Stimulated activated CD8-positive, alpha-beta memory T cell treated with anti-CD3 and anti-CD28 coated beads, Interleukin-7, amount 100 ng/mL, for 24 hours (primary cell): ENCODE results near the gene G0S2.

Experiments used
- DNase-seq: peaks from one replicate; pipeline ENCODE4 v3.0.0-alpha.2; 2020; ENCODE audit warnings: low read depth

G0S2 gene

GRCh38 chr1:209674957-209675564 lies at the start of gene G0S2:
TSS of gene G0S2 (plus strand) at chr1:209675412. CDS start at chr1:209675685, 273 bp downstream.
- DNase-seq, result no peak

DNA sequence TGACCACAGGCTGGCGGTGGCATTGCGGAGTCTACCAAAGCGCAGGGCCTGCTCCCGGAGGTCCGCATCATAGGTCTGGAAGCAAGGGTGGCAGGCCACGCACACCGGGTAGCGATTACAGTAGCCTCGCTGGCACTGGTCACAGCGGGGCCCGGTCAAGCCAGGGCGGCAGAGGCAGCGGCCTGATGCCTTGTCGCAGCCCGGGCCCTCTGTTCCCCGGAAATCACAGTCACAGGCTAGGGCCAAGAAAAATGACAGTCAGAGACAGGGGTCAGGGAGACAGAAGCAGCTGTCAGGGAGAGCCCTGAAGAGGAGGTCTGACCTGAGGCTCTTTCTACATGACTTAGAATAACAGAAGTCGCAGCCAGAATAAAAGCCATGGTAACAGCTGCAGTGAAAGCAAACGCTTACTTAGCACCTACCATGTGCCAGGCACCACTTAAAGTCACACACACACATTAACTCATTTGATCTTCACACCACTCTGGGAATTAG lies 49.4 kb upstream of the G0S2 start:
- no peak for DNase-seq

DNA sequence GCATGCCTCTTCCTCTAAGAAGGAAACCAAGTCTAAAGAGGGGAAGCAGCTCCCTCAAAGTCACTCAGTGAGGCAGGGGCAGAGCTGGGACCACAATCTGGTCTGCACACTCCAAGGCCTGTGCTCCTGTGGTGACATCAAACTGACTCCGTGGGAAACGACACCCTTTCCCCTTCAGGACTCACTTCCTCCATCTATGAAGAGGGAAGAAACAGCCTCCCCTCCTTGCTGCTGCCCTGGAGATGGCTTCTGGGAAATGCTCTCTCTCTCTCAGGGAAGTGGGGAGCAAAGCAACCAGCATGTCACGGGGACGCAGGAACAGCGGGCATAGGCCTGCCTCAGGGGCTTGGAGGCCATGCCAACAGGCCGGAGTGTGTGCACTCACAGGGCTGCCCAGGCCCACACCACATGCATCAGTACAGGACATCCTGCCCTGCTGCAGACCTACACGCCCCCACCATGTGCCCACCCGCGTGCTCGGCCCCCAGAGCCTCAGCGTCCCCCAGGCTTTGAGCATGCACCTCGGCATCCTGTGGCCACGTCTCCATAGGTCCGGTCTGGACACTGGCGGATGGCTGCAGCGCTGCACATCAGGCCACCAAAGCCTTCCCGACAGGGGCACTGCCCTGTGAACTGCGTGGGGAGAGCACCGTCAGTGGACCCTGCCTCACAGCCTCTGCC lies 48.7 kb upstream of the G0S2 start:
- DNase-seq, result no peak

DNA sequence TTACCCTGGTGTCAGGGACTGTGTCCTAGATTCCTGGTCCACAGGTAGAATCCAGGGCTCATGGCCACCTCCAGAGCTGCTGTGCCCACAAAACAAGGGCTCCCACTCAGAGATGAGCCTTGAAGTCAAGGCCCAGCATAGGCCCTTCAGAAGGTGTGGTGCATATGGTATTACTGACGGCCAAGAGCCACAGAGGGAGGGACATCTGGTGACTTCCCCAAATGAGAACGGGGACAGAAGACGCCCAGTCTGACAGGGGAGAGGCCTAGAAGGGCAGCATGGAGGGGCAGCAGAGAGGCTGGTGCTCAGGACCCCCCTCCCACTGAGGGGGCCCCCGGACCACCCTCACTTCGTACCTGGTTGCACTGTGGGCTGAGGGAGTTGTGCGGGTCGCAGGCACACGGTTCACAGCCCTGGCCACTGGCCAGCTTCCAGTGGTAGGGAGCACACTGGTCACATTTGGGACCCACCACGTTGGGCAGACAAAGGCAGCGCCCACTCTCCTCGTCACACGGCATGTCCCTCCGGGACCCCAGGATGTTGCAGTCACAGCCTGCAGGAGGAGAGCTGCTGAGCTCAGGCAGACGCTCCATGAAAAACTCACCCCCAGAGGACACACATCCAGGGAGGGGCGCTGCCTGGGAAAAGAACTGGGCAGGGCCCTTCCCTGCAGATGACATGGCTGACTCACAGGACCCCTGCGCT lies 48.0 kb upstream of the G0S2 start:
- no peak for DNase-seq

- peak; percentile 79 for DNase-seq
Measured at GRCh38 chr1:209627732-209628196, 47.4 kb upstream of the G0S2 start.

- no peak for DNase-seq
Measured at GRCh38 chr1:209628618-209629299, 46.5 kb upstream of the G0S2 start.

- no peak for DNase-seq
Measured at GRCh38 chr1:209629621-209630382, 45.4 kb upstream of the G0S2 start.

- no peak for DNase-seq
Measured at GRCh38 chr1:209630383-209631225, 44.6 kb upstream of the G0S2 start.

GRCh38 chr1:209633335-209633997 lies 41.7 kb upstream of the G0S2 start:
- no peak for DNase-seq

DNA sequence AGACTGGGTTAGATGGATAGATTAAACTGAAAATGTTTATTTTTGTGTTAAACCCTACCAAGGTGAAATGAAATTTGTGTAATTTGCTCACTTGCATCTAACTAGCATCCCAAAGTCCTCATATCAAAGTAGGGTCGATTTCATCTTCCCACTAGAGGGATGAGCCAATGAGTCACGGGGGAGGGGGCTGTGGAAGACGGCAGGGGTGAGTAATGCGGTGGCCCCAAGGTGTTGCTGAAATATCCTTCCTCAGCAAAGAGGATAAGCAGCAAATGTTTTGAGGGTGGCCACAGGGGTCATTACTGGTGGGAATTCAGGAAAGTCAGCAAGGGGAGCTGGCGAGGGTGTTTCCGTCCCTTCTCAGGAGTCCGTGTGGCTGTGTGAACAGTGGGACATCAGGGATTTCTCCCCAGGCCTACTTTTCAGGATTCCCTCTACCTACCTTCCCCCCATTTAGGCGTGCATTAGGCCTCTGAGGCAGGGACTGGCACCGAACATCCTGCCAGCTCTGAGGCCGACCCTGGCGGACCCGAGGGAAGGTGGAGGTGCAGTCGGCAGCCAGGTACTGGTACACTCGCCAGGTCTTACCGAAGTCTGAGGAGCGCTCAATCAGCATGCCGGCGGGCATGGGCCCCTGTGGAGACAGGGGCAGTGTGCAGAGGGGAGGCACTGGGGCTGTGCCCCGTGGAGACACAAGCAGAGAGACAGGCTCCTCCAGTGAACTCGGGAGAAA lies 41.0 kb upstream of the G0S2 start:
- no peak for DNase-seq

DNA sequence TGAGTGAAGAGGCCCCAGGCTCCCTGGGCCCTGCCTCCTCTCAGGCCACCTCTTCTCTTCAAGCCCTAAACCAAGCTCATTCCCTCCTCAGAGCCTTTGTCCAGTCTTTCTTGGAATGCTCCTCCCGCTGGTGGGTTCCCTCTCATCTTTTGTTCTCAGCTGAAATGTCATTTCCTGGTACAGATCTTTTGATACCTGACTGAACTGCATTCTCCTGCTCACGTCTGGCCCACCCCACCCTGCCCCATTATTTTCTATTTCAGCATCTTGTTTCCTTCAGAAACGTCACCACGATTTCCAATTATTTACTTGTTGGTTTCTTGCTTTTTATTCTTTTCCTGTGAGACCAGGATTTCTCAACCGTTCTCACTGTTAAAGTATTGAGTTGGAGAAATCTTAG lies 39.4 kb upstream of the G0S2 start:
- no peak for DNase-seq

- no peak for DNase-seq
Measured at GRCh38 chr1:209641832-209642172, 33.4 kb upstream of the G0S2 start.

DNA sequence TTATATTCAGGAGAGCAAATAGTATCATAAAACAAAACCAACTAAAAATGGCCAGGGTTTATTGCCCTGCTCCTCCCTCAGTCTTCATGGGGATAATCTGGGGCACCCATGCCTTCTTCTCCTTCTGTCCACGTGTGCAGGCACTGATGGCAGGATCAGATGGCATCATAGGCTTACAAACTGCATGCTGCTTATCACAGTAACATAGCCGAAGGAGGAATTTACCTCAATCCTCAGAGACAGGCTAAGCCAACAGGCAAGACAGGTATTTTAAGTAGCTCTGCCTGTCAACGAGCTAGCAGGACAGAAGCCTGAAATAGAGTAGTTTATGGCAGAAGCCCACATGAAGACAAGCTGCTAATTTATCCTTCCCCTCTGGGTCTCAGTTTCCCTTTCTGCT lies 32.4 kb upstream of the G0S2 start:
- no peak for DNase-seq

DNA sequence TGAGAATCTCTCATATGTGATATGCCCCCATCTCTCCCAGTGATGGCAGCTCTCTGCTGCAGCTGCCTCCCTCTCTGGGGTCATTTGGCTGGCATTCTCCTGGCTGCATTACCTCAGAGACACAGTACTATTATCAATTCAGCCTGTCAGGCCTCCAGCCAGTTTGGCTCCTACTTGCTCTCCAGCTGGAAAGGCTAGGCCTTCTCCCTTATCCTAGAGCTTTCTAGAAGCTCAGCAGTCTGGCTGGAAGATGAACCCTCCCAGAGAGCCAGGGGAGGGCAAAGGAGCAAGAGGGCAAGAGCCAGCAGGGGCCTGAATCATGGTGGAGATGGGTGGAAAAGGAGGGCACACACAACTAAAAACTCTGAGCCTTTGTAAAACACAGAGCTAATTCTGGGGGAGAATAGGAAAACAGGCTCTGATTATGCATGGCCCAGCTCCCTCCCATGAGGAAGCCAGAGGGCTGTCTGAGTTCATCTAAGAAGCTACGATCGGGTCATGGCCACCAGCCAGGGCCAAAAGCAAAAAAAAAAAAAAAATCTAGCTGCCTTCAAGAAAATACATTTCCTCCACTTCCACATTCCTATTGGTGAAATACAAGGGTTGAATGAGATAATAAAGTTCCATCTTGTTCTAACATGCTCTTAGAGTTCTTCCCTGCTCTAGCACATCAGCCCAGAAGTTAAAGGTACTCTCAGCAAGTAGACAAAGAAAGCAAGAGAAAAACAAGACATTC lies 31.8 kb upstream of the G0S2 start:
- DNase-seq, result no peak

DNA sequence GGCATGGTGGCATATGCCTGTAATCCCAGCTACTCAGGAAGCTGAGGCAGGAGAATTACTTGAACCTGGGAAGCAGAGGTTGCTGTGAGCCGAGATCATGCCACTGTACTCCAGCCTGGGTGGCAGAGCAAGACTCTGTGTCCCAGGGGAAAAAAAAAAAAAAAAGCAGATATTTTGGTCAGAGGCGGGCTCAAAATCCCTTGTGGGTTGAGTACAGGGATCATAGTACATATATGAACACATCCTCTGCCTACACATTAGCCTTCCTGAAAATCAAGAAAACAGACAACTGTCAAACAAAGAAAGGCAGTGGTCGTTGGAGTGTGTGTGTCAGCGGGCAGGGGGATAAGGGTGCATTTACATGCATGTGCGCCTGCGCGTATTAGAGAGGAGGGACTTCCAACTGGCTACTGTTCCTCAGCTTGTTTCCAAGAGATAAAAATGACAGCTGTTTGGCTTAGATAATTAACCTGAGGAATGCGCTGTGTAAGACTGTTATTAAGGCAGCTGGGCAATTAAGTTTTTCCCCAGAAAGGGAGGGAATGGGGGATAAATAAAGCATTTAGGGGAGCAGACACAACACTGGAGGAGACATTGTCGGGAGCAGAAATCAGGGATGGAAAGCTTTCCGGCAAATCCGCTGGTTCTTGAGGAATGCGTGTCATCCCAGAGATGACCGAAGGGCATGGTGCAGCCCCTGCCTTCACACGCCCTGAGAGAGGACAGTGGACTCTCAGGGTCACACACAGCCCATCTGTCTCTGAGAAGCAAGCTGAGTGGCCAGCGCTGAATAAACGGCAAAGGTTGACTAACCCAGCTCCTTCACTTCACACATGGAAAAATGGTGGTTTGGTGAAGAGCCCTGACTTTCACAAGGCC lies 29.4 kb upstream of the G0S2 start:
- no peak for DNase-seq

GRCh38 chr1:209646558-209646957 lies 28.7 kb upstream of the G0S2 start:
- no peak for DNase-seq

DNA sequence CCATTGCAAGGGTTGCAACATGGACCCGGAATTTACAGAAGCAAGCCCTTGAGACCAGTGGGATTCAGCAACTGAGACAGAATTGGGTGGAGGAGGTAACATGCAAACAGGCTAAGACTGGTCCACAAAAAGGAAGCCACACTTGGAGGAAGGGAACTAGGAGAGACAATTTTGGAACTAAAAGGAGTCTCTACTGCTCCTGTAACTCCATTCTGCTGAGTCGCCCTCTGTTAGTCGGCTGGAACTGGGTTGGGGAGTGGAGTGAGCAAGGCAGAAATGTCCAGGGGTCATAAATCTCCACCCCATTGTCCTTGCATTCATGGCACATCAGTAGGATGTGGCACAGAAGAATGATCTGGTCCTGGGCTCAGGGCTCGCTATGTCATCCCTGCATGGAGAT lies 28.1 kb upstream of the G0S2 start:
- DNase-seq, result no peak

DNA sequence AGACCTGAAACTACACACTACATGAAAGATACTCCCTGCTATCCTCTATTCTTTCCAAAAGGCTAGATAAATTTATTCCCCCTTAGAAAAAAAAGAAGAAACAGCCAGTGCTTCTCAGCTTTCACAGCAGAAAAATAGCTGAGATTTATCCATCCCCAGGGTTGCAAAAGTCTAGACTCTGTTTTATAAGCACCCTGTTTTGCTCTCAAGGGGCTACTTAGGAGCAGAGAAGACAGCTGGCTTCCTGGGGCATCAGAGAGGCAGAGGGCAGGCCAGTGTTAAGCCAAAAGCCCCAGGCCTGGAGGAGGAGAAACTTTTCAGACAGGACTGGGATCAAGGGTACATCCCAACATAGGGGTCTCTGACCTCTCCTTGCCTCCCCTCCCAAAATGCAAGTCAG lies 26.9 kb upstream of the G0S2 start:
- no peak for DNase-seq
